Stimulated activated CD8-positive, alpha-beta memory T cell treated with anti-CD3 and anti-CD28 coated beads, Interleukin-4, amount 100 ng/mL, for 4 hours (primary cell): ENCODE data around the gene EML4.

ENCODE experiments used
- DNase-seq, 2 donors: peaks; one replicate each; pipeline ENCODE4 v3.0.0-alpha.2; 2020; ENCODE audit warnings: low read depth in 2 of 2, low spot score in 1 of 2

EML4 gene

GRCh38 chr2:42137125-42137841 lies 31.9 kb upstream of the EML4 start:
- DNase-seq: no peak

GRCh38 chr2:42138163-42139015 lies 30.8 kb upstream of the EML4 start:
- DNase-seq: no peak

- no peak for DNase-seq
Measured at GRCh38 chr2:42139101-42139500, 30.1 kb upstream of the EML4 start.

GRCh38 chr2:42140496-42140895 lies 28.7 kb upstream of the EML4 start:
- no peak for DNase-seq

- DNase-seq: no peak
Measured at GRCh38 chr2:42141687-42142546, 27.2 kb upstream of the EML4 start.

- DNase-seq: no peak
Measured at GRCh38 chr2:42142547-42143184, 26.5 kb upstream of the EML4 start.

- no peak for DNase-seq
Measured at GRCh38 chr2:42147641-42148274, 21.4 kb upstream of the EML4 start.

- no peak for DNase-seq
Measured at GRCh38 chr2:42150159-42150558, 19.0 kb upstream of the EML4 start.

- DNase-seq: no peak
Measured at GRCh38 chr2:42153944-42154581, 15.1 kb upstream of the EML4 start.

- no peak for DNase-seq
Measured at GRCh38 chr2:42156721-42157120, 12.4 kb upstream of the EML4 start.

GRCh38 chr2:42161444-42161843 lies 7.7 kb upstream of the EML4 start:
- DNase-seq: no peak

- DNase-seq: no peak
Measured at GRCh38 chr2:42163444-42164045, 5.6 kb upstream of the EML4 start.

GRCh38 chr2:42164046-42164445 lies 5.1 kb upstream of the EML4 start:
- DNase-seq: no peak

- DNase-seq: no peak
Measured at GRCh38 chr2:42164971-42165370, 4.2 kb upstream of the EML4 start.

GRCh38 chr2:42167458-42167857 lies 1.7 kb upstream of the EML4 start:
- no peak for DNase-seq

- DNase-seq: no peak
Measured at GRCh38 chr2:42168459-42169099, 574 bp upstream of the EML4 start.

GRCh38 chr2:42169874-42170521 lies 845 bp downstream of the EML4 start:
- DNase-seq: no peak

GRCh38 chr2:42170619-42171395 lies 1.7 kb downstream of the EML4 start:
- no peak for DNase-seq
